H9 (cell line): ENCODE results near the gene UBLCP1. TPM values are rescaled to one million over a fixed set of nuclear protein-coding genes. Genes with fewer than 3 reads are reported as not detected.

Source experiments
- DNase-seq: peaks from one replicate; pipeline ENCODE4 v3.0.0-alpha.2; 2017
- H2AFZ ChIP-seq: one replicate; pipeline ENCODE4 v1.6.1; 2013; ENCODE audit warnings: mild to moderate bottlenecking, low read length, control low read depth, moderate library complexity
- H2AK5ac ChIP-seq: 2 replicates; pipeline ENCODE4 v1.6.1; 2013; ENCODE audit warnings: low read length, control low read depth, mixed read lengths; ENCODE audit not compliant: insufficient read length
- H2BK120ac ChIP-seq: one replicate; pipeline ENCODE4 v1.6.1; 2013; ENCODE audit warnings: low read depth, mild to moderate bottlenecking, low read length, control low read depth, inconsistent platforms; ENCODE audit not compliant: poor library complexity, severe bottlenecking
- H2BK12ac ChIP-seq: 2 replicates; pipeline ENCODE4 v1.6.1; 2013; ENCODE audit warnings: low read length, control low read depth, mixed read lengths, low read depth; ENCODE audit not compliant: insufficient read length
- H2BK15ac ChIP-seq: 2 replicates; pipeline ENCODE4 v1.6.1; 2013; ENCODE audit warnings: low read depth, low read length, control low read depth
- H2BK20ac ChIP-seq: one replicate; pipeline ENCODE4 v1.6.1; 2013; ENCODE audit warnings: low read depth, mild to moderate bottlenecking, low read length, control low read depth, inconsistent platforms; ENCODE audit not compliant: poor library complexity, severe bottlenecking
- H2BK5ac ChIP-seq: 2 replicates; pipeline ENCODE4 v1.6.1; 2013; ENCODE audit warnings: low read length, control low read depth, mixed read lengths; ENCODE audit not compliant: insufficient read length
- H3K14ac ChIP-seq: 2 replicates; pipeline ENCODE4 v1.6.1; 2013; ENCODE audit warnings: low read length, control low read depth; ENCODE audit not compliant: insufficient read depth
- H3K18ac ChIP-seq: 2 replicates; pipeline ENCODE4 v1.6.1; 2013; ENCODE audit warnings: low read depth, mild to moderate bottlenecking, mixed read lengths, low read length, control low read depth; ENCODE audit not compliant: insufficient read length
- H3K23ac ChIP-seq: 2 replicates; pipeline ENCODE4 v1.6.1; 2013; ENCODE audit warnings: low read length, control low read depth, mixed read lengths, low read depth; ENCODE audit not compliant: insufficient read length
- H3K23me2 ChIP-seq: 2 replicates; pipeline ENCODE4 v1.6.1; 2013; ENCODE audit warnings: low read depth, mild to moderate bottlenecking, mixed read lengths, low read length, control low read depth; ENCODE audit not compliant: insufficient read length, poor library complexity, severe bottlenecking
- H3K27ac ChIP-seq: 2 replicates; pipeline ENCODE4 v1.5.1; 2013; ENCODE audit warnings: low read length, control low read depth, mixed read lengths, low read depth; ENCODE audit not compliant: insufficient read length
- H3K27me3 ChIP-seq: 2 replicates; pipeline ENCODE4 v1.6.1; 2013; ENCODE audit warnings: low read length, control low read depth, inconsistent platforms; ENCODE audit not compliant: insufficient read depth
- H3K4ac ChIP-seq: 2 replicates; pipeline ENCODE4 v1.6.1; 2013; ENCODE audit warnings: low read depth, mild to moderate bottlenecking, control low read depth, inconsistent platforms, low read length, moderate library complexity
- H3K4me1 ChIP-seq: 2 replicates; pipeline ENCODE4 v1.6.1; 2013; ENCODE audit warnings: low read length, control low read depth, inconsistent platforms; ENCODE audit not compliant: insufficient read depth
- H3K4me2 ChIP-seq: 2 replicates; pipeline ENCODE4 v1.6.1; 2013; ENCODE audit warnings: low read length, control low read depth, mixed read lengths; ENCODE audit not compliant: insufficient read length, insufficient read depth
- H3K56ac ChIP-seq: 2 replicates; pipeline ENCODE4 v1.6.1; 2013; ENCODE audit warnings: low read depth, mild to moderate bottlenecking, mixed read lengths, low read length, control low read depth; ENCODE audit not compliant: insufficient read length
- H3K79me1 ChIP-seq: 2 replicates; pipeline ENCODE4 v1.6.1; 2013; ENCODE audit warnings: low read depth, mild to moderate bottlenecking, moderate library complexity, low read length, control low read depth, inconsistent platforms; ENCODE audit not compliant: insufficient read depth, poor library complexity, severe bottlenecking
- H3K79me2 ChIP-seq: 2 replicates; pipeline ENCODE4 v1.6.1; 2013; ENCODE audit warnings: low read length, control low read depth, inconsistent platforms; ENCODE audit not compliant: insufficient read depth
- H3K9ac ChIP-seq: 2 replicates; pipeline ENCODE4 v1.6.1; 2013; ENCODE audit warnings: low read length, control low read depth, mixed read lengths; ENCODE audit not compliant: insufficient read length; ENCODE audit errors: extremely low read depth
- H3K9me3 ChIP-seq: one replicate; pipeline ENCODE4 v1.6.1; 2013; ENCODE audit warnings: low read depth, low read length, inconsistent platforms; ENCODE audit not compliant: control insufficient read depth
- H3T11ph ChIP-seq: one replicate; pipeline ENCODE4 v1.6.1; 2013; ENCODE audit warnings: mild to moderate bottlenecking, low read length, control low read depth, inconsistent platforms
- H4K20me1 ChIP-seq: one replicate; pipeline ENCODE4 v1.6.1; 2013; ENCODE audit not compliant: control insufficient read depth, insufficient read length, insufficient read depth
- H4K5ac ChIP-seq: 2 replicates; pipeline ENCODE4 v1.6.1; 2013; ENCODE audit warnings: low read depth, mild to moderate bottlenecking, mixed read lengths, low read length, control low read depth; ENCODE audit not compliant: insufficient read length
- H4K8ac ChIP-seq: replicated peaks from 2 replicates; pipeline ENCODE4 v1.6.1; 2013; ENCODE audit warnings: low read length, control low read depth, mixed read lengths, low read depth; ENCODE audit not compliant: insufficient read length
- H4K91ac ChIP-seq: 2 replicates; pipeline ENCODE4 v1.6.1; 2013; ENCODE audit warnings: low read depth, mild to moderate bottlenecking, moderate library complexity, mixed read lengths, low read length, control low read depth; ENCODE audit not compliant: insufficient read length
- H3K27ac Mint-ChIP-seq, 3 experiments: 2 replicates in 2 of 3; 3 replicates in 1 of 3; pipeline ENCODE4 v1.8.0; 2020 to 2021; ENCODE audit warnings: mixed read lengths in 3 of 3, mild to moderate bottlenecking in 1 of 3, moderate library complexity in 1 of 3
- H3K27me3 Mint-ChIP-seq: 2 replicates; pipeline ENCODE4 v1.8.0; 2021; ENCODE audit warnings: low read depth, mild to moderate bottlenecking, moderate library complexity, mixed read lengths
- H3K36me3 Mint-ChIP-seq, 3 experiments: 2 replicates in 2 of 3; 3 replicates in 1 of 3; pipeline ENCODE4 v1.8.0; 2020 to 2021; ENCODE audit warnings: low read depth in 3 of 3, mixed read lengths in 3 of 3; ENCODE audit not compliant: insufficient read depth in 1 of 3
- H3K4me1 Mint-ChIP-seq, 2 experiments: 2 replicates each; pipeline ENCODE4 v1.8.0; 2020; ENCODE audit warnings: mixed read lengths in 2 of 2
- H3K4me3 Mint-ChIP-seq, 2 experiments: 2 replicates in 1 of 2; 3 replicates in 1 of 2; pipeline ENCODE4 v1.8.0; 2020 to 2021; ENCODE audit warnings: mild to moderate bottlenecking in 2 of 2, mixed read lengths in 2 of 2, moderate library complexity in 1 of 2
- H3K9me3 Mint-ChIP-seq, 2 experiments: 2 replicates in 1 of 2; 3 replicates in 1 of 2; pipeline ENCODE4 v1.8.0; 2020; ENCODE audit warnings: mild to moderate bottlenecking in 2 of 2, mixed read lengths in 2 of 2, moderate library complexity in 1 of 2
- CTCF ChIP-seq: fragments of 200-600 bp; sonication (generic); conservative IDR thresholded peaks from 3 replicates; pipeline ENCODE4 v1.8.0; 2021; ENCODE audit warnings: antibody characterized with exemption, mild to moderate bottlenecking
- whole genome bisulfite sequencing: extraction: QIAGEN DNeasy Blood & Tissue Kit; methylation state at CpG from one replicate; pipeline ENCODE4 v1.1.7; 2013; ENCODE audit warnings: missing lambda C conversion rate, low lambda C conversion rate, mixed read lengths; ENCODE audit not compliant: insufficient read length; ENCODE audit errors: extremely low coverage; 5-methylcytosine and 5-hydroxymethylcytosine counted together
- total RNA-seq: library from RNA; stranded (reverse); gene quantifications from 2 replicates; pipeline ENCODE4 v1.2.1, GENCODE V29; 2021

Gene UBLCP1
- total RNA-seq, 1 experiment from 2014 or later = 37.9 TPM

DNA sequence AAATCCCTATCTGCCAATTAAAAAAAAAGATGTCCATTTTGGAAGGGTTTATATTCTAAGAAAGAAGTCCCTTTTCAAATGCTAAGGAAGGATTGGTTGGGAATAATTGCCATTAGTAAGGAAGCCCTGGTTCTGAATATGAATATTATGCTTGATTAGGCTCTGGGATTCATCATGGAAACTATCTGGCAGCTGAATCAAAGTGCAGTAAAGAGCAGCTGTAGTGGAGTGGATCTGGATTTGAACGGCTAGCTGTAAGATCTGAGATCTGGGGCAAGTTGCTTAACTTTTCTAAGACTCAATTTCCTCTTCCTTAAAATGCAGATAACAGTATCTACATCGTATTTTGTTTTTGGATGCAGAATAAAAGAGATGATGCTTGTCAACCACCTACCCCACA lies 56.7 kb downstream of the UBLCP1 start:
- Histone ChIP-seq H3K9ac (no peak overlapping the region), H4K5ac (no peak overlapping the region), H4K8ac (no peak overlapping the region), H2BK20ac (no peak overlapping the region), H3K18ac (no peak overlapping the region), H4K20me1 (no peaks in the 10 kb centered on the region), H3K27ac (no peak overlapping the region), H2BK5ac (no peak overlapping the region), H4K91ac (no peak overlapping the region), H2AFZ (no peak overlapping the region), H3T11ph (no peak overlapping the region), H2AK5ac (no peak overlapping the region), H3K56ac (no peak overlapping the region), H3K79me2 (no peaks in the 10 kb centered on the region), H3K14ac (no peak overlapping the region), H3K4ac (no peak overlapping the region), H2BK12ac (no peak overlapping the region), H3K27me3 (no peaks in the 10 kb centered on the region), H3K4me1 (no peaks in the 10 kb centered on the region), H3K79me1 (no peaks in the 10 kb centered on the region), H2BK120ac (no peak overlapping the region), H3K23me2 (no peaks in the 10 kb centered on the region), H3K23ac (no peak overlapping the region), H3K4me2 (no peak overlapping the region), H2BK15ac (no peak overlapping the region), H3K9me3 (no peaks in the 10 kb centered on the region)
- no peak overlapping the region for H3K27ac Mint-ChIP-seq
- DNase-seq = no peak
- no peaks in the 10 kb centered on the region for H3K9me3 Mint-ChIP-seq
- H3K4me1 Mint-ChIP-seq = peaks cover 0 to 3% of the 10 kb centered on the region in 2 experiments; a peak in 1 of 4 replicates
- H3K4me3 Mint-ChIP-seq = no peak overlapping the region
- H3K27me3 Mint-ChIP-seq = peaks cover 4% of the 10 kb centered on the region; the same call in 1 of the 2 replicates
- H3K36me3 Mint-ChIP-seq = no peaks in the 10 kb centered on the region
- TF ChIP-seq CTCF = no peak
- WGBS = no CpG with 5 or more reads among the region's 2 CpGs
